Measurements from ENCODE around the gene CNTN6.

DNA sequence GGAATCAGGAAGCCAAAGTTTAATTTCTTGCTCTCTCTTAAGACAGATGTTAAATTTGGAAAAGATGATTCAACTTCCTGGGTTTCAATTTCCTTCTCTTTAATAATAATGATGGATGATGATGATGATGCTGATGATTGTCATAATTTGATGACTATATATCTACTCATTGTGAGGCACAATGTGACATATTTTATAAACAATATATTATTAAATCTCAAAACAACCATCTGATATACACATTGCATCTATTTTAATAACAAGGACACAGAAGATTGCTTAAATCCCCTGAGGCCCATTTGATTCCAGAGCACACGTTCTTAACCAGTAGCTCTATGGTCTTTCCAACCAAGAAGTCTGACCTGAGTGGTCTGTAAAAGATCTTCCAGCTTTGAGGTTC, 124.0 kb downstream of the CNTN6 start:
- TF ChIP-seq CTCF (IDR thresholded peaks at IDR 0.05): no peak
- TF ChIP-seq EP300 (IDR thresholded peaks at IDR 0.05): no peak
- no peak for TF ChIP-seq POLR2AphosphoS5 (IDR thresholded peaks at IDR 0.05)
